K562 (cell line): Measurements from ENCODE around the gene TAF10. TPM values are rescaled to one million over a fixed set of nuclear protein-coding genes. Genes with fewer than 3 reads are reported as not detected.

Experiments
- ADNP ChIP-seq: fragments of 200-800 bp; sonication (Bioruptor generic); IDR thresholded peaks from 2 replicates; pipeline ENCODE4 v1.6.1; 2016; ENCODE audit warnings: missing genetic modification characterization, missing compliant biosample characterization
- ATF3 ChIP-seq, 2 experiments: fragments of 450-650 bp in 1 of 2; sonication (generic) in 1 of 2; formaldehyde crosslinking in 1 of 2; IDR thresholded peaks in 1 of 2; conservative IDR thresholded peaks in 1 of 2; 2 replicates each; pipeline versions ENCODE4 v1.6.1 to v1.8.1; 2016 to 2023; ENCODE audit warnings: mild to moderate bottlenecking in 2 of 2, moderate library complexity in 2 of 2, inconsistent platforms in 1 of 2, missing genetic modification reagents in 1 of 2
- DIDO1 ChIP-seq: fragments of 450-650 bp; IDR thresholded peaks from 2 replicates; pipeline ENCODE4 v1.6.1; 2016; ENCODE audit warnings: low read depth, missing biosample characterization, missing genetic modification characterization
- E4F1 ChIP-seq: fragments of 250-450 bp; sonication (Bioruptor Pico); IDR thresholded peaks from 2 replicates; pipeline ENCODE4 v1.5.0; 2021; ENCODE audit warnings: mild to moderate bottlenecking, borderline replicate concordance
- FOXJ2 ChIP-seq: fragments of 200-800 bp; sonication (Bioruptor generic); IDR thresholded peaks from 2 replicates; pipeline ENCODE4 v1.6.1; 2016; ENCODE audit warnings: missing genetic modification characterization, missing compliant biosample characterization
- HIVEP1 ChIP-seq: fragments of 250-450 bp; sonication (Bioruptor Pico); IDR thresholded peaks from 2 replicates; pipeline ENCODE4 v1.4.0; 2020; ENCODE audit warnings: mild to moderate bottlenecking
- MCM7 ChIP-seq, 2 experiments: fragments of 450-650 bp; IDR thresholded peaks; 2 replicates each; pipeline ENCODE4 v1.6.1; 2016 to 2018
- MTF1 ChIP-seq: fragments of 250-450 bp; sonication (Bioruptor Pico); IDR thresholded peaks from 2 replicates; pipeline ENCODE4 v1.9.0; 2021; ENCODE audit warnings: moderate library complexity, mild to moderate bottlenecking, inconsistent platforms, borderline replicate concordance
- NELFE ChIP-seq: IDR thresholded peaks from 2 replicates; pipeline ENCODE4 v1.6.1; 2011; ENCODE audit warnings: mild to moderate bottlenecking; ENCODE audit not compliant: insufficient read depth, insufficient read length
- NR2C1 ChIP-seq, 2 experiments: fragments of 450-650 bp; IDR thresholded peaks; 2 replicates each; pipeline ENCODE4 v1.6.1; 2017; ENCODE audit warnings: mild to moderate bottlenecking in 2 of 2, antibody characterized with exemption in 1 of 2, inconsistent platforms in 1 of 2, missing compliant biosample characterization in 1 of 2, missing genetic modification characterization in 1 of 2
- NR2F6 ChIP-seq: fragments of 450-650 bp; formaldehyde crosslinking; IDR thresholded peaks from 2 replicates; pipeline ENCODE4 v1.4.0; 2020; ENCODE audit warnings: mild to moderate bottlenecking
- NRF1 ChIP-seq, 2 experiments: fragments of 450-650 bp; IDR thresholded peaks in 1 of 2; conservative IDR thresholded peaks in 1 of 2; 2 replicates each; pipeline ENCODE4 v1.6.1; 2014; ENCODE audit warnings: mild to moderate bottlenecking in 2 of 2
- PPARD ChIP-seq: fragments of 250-450 bp; sonication (Bioruptor Pico); IDR thresholded peaks from 2 replicates; pipeline ENCODE4 v1.8.0; 2022; ENCODE audit warnings: inconsistent platforms, mild to moderate bottlenecking, moderate library complexity
- SPI1 ChIP-seq: IDR thresholded peaks from 2 replicates; pipeline ENCODE4 v1.6.1; 2011; ENCODE audit warnings: low read depth, low read length, control low read depth, borderline replicate concordance
- TEAD1 ChIP-seq, 2 experiments: fragments of 450-650 bp in 1 of 2; sonication (generic) in 1 of 2; formaldehyde crosslinking; IDR thresholded peaks; 2 replicates each; pipeline versions ENCODE4 v1.4.0 to v1.8.0; 2020 to 2022; ENCODE audit warnings: mild to moderate bottlenecking in 2 of 2, missing genetic modification reagents in 1 of 2
- TRIM28 ChIP-seq: fragments of 450-650 bp; IDR thresholded peaks from 2 replicates; pipeline ENCODE4 v1.6.1; 2017
- U2AF1 ChIP-seq: fragments of 200-400 bp; formaldehyde crosslinking; optimal IDR thresholded peaks from 2 replicates; pipeline ENCODE3; 2017; ENCODE audit warnings: mild to moderate bottlenecking, low read depth, low read length, moderate library complexity
- ZC3H8 ChIP-seq: fragments of 450-650 bp; IDR thresholded peaks from 2 replicates; pipeline ENCODE4 v1.6.1; 2017
- ZNF274 ChIP-seq: IDR thresholded peaks from 2 replicates; pipeline ENCODE4 v1.6.1; 2011; ENCODE audit warnings: low read depth, mild to moderate bottlenecking, low read length, moderate library complexity, borderline replicate concordance
- ZNF77 ChIP-seq: fragments of 250-450 bp; sonication (Bioruptor Pico); IDR thresholded peaks from 2 replicates; pipeline ENCODE4 v1.5.0; 2020
- polyA plus RNA-seq, 8 experiments: library from polyadenylated mRNA; depleted of rRNA in 4 of 8; stranded (reverse) in 5 of 8; unstranded in 3 of 8; fragments of >200 nt; fragmentation: Nextera tagmentation in 2 of 8; fragmentation: Illumina TruSeq in 1 of 8; extraction: Ambion mirVana in 2 of 8; extraction: Trizol in 1 of 8; gene quantifications; 2 replicates each; pipeline versions ENCODE4 v1.2.1 to v1.2.3, GENCODE V29; 2011 to 2014; ENCODE audit warnings: inconsistent platforms in 1 of 8, missing spikeins in 1 of 8
- total RNA-seq, 7 experiments: library from RNA; depleted of rRNA in 6 of 7; stranded (reverse); fragments of >200 nt in 6 of 7; fragmentation: Illumina TruSeq in 2 of 7; extraction: Trizol in 2 of 7; gene quantifications; 2 replicates each; pipeline versions ENCODE4 v1.2.1 to v1.2.3, GENCODE V29; 2011 to 2021; ENCODE audit warnings: low replicate concordance in 1 of 7
- TF ChIP-seq, protein P1 (sequence below): fragments of 450-650 bp; IDR thresholded peaks from 2 replicates; pipeline ENCODE4 v1.6.1; 2016; ENCODE audit warnings: mild to moderate bottlenecking

TAF10 gene
- total and polyA plus RNA-seq, 9 of the 15 experiments (the other 6 are each of a cell fraction or from before 2014, with no cell fraction given) = 19.5 to 197 (median 121) TPM

DNA sequence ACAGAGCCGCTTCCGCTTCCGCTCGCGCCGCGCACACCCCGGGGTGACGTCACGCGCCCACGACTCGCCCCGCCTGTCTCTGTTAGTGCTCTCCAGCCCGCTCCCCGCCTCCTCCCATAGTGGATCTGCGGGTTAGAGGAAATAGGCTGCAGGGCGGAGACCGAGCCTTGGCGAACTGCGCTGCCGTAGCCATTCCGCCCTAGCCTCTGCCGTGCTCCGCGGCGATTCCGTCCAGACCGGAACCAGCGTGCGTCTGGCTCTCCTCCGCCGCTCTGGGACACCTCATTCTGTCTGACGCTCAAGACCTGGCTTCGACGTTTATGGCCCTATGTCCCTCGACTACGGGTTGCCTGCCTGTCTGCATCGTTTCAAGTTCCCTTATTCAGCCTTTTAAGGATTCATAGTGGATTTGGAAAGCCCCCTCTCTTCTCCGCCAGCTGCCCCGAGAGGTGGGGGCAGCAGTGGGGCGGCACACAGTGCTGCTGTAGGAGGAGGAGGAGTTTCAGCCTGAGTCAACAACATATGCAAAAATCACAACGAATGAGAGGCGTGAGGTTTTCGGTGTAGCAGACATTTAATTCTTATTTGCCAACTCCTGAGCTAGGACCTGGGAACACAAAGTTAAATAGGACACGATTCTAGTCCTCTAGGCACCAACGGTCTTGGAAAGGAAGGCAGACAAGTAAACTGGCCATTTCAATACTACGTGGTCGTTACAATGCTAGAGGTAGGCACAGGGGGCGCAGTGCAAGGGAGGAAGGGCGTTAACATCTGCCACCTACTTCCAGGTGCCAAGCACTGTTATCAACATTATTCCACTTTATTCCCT, at the start of gene TAF10 (continued):
- no peak for TF ChIP-seq NR2C1 (IDR thresholded peaks at IDR 0.05)
- no peak for TF ChIP-seq NR2C1 (tag; IDR thresholded peaks at IDR 0.05)
- TF ChIP-seq FOXJ2 (tag) = no peak
- TF ChIP-seq E4F1 = peak; percentile 42; the same call in 1 of the 2 replicates
- peak; percentile 77; the same call in 1 of the 2 replicates for TF ChIP-seq NR2F6 (CRISPR knock-in tag)
- TF ChIP-seq ATF3 (IDR thresholded peaks at IDR 0.05) = peak; percentile 97
- TF ChIP-seq ATF3 (CRISPR knock-in tag; conservative IDR thresholded peaks at IDR 0.05) = no peak; the same call in 1 of the 2 replicates
- no peak for TF ChIP-seq MTF1 (CRISPR knock-in tag)
- no peak for TF ChIP-seq HIVEP1 (CRISPR knock-in tag)
- peak; percentile 54; the same call in 1 of the 2 replicates for TF ChIP-seq SPI1
- TF ChIP-seq, protein P1, sequence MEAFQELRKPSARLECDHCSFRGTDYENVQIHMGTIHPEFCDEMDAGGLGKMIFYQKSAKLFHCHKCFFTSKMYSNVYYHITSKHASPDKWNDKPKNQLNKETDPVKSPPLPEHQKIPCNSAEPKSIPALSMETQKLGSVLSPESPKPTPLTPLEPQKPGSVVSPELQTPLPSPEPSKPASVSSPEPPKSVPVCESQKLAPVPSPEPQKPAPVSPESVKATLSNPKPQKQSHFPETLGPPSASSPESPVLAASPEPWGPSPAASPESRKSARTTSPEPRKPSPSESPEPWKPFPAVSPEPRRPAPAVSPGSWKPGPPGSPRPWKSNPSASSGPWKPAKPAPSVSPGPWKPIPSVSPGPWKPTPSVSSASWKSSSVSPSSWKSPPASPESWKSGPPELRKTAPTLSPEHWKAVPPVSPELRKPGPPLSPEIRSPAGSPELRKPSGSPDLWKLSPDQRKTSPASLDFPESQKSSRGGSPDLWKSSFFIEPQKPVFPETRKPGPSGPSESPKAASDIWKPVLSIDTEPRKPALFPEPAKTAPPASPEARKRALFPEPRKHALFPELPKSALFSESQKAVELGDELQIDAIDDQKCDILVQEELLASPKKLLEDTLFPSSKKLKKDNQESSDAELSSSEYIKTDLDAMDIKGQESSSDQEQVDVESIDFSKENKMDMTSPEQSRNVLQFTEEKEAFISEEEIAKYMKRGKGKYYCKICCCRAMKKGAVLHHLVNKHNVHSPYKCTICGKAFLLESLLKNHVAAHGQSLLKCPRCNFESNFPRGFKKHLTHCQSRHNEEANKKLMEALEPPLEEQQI = no peak
- no peak for TF ChIP-seq U2AF1
- TF ChIP-seq TRIM28 = peak; percentile 75; the same call in 1 of the 2 replicates
- TF ChIP-seq ZC3H8 = no peak
- TF ChIP-seq TEAD1 (CRISPR knock-in tag; IDR thresholded peaks at IDR 0.05) = peak; percentile 82 to 88; a peak in 3 of 4 replicates
- peak; percentile 72 to 76 for TF ChIP-seq NRF1 (conservative IDR thresholded peaks at IDR 0.05 in 1 of 2, IDR thresholded peaks at IDR 0.05 in 1 of 2)
- TF ChIP-seq NELFE = no peak
- no peak for TF ChIP-seq PPARD (CRISPR knock-in tag)
- TF ChIP-seq DIDO1 (tag) = no peak
- no peak for TF ChIP-seq ZNF274
- TF ChIP-seq ZNF77 (CRISPR knock-in tag) = no peak
- TF ChIP-seq ADNP (tag) = no peak
- no peak for TF ChIP-seq MCM7 (IDR thresholded peaks at IDR 0.05)
